ENCODE data around the gene AFAP1L2. TPM values are rescaled to one million over a fixed set of nuclear protein-coding genes. Genes with fewer than 3 reads are reported as not detected.

The AFAP1L2 gene
- total RNA-seq, 1 donor from 2014 or later = 6.4 TPM

GRCh38 chr10:114346176-114347031, 57.9 kb downstream of the AFAP1L2 start:
- TF ChIP-seq CTCF (conservative IDR thresholded peaks at IDR 0.05) = no peak
- Mint-ChIP-seq H3K27ac (no peak overlapping the region), H3K27me3 (peaks cover 2% of the 10 kb centered on the region), H3K4me3 (peak overlapping the region; percentile 14), H3K9me3 (no peaks in the 10 kb centered on the region), H3K4me1 (ENCODE audit: unreplicated experiment) (peaks cover 47% of the 10 kb centered on the region), H3K36me3 (no peaks in the 10 kb centered on the region)
- no peak for DNase-seq (ENCODE audit: extremely low spot score, unreplicated experiment)

- Mint-ChIP-seq H3K27me3 (peaks cover 2% of the 10 kb centered on the region), H3K27ac (no peak overlapping the region), H3K9me3 (no peaks in the 10 kb centered on the region), H3K4me3 (no peak overlapping the region), H3K36me3 (no peaks in the 10 kb centered on the region), H3K4me1 (ENCODE audit: unreplicated experiment) (peaks cover 42% of the 10 kb centered on the region)
- no peak for TF ChIP-seq CTCF (conservative IDR thresholded peaks at IDR 0.05)
- no peak for DNase-seq (ENCODE audit: extremely low spot score, unreplicated experiment)
Observed at GRCh38 chr10:114345701-114346100, 58.6 kb downstream of the AFAP1L2 start.

GRCh38 chr10:114343623-114344505, 60.4 kb downstream of the AFAP1L2 start:
- H3K36me3 Mint-ChIP-seq = no peaks in the 10 kb centered on the region
- H3K4me3 Mint-ChIP-seq = no peak overlapping the region
- H3K4me1 Mint-ChIP-seq (ENCODE audit: unreplicated experiment) = peaks cover 30% of the 10 kb centered on the region
- DNase-seq (ENCODE audit: extremely low spot score, unreplicated experiment) = no peak
- H3K9me3 Mint-ChIP-seq = no peaks in the 10 kb centered on the region
- peaks cover 2% of the 10 kb centered on the region for H3K27me3 Mint-ChIP-seq
- no peak for TF ChIP-seq CTCF (conservative IDR thresholded peaks at IDR 0.05)
- no peak overlapping the region for H3K27ac Mint-ChIP-seq

- H3K27me3 Mint-ChIP-seq = peaks cover 2% of the 10 kb centered on the region
- no peak overlapping the region for H3K4me3 Mint-ChIP-seq
- peaks cover 30% of the 10 kb centered on the region for H3K4me1 Mint-ChIP-seq (ENCODE audit: unreplicated experiment)
Observed at GRCh38 chr10:114342976-114343375, 61.3 kb downstream of the AFAP1L2 start.

GRCh38 chr10:114340816-114341215, 63.5 kb downstream of the AFAP1L2 start:
- Mint-ChIP-seq H3K36me3 (no peaks in the 10 kb centered on the region), H3K27me3 (peaks cover 2% of the 10 kb centered on the region), H3K4me3 (no peak overlapping the region), H3K9me3 (no peaks in the 10 kb centered on the region), H3K27ac (no peak overlapping the region), H3K4me1 (ENCODE audit: unreplicated experiment) (peaks cover 29% of the 10 kb centered on the region)
- TF ChIP-seq CTCF (conservative IDR thresholded peaks at IDR 0.05) = no peak
- DNase-seq (ENCODE audit: extremely low spot score, unreplicated experiment) = no peak

More at GRCh38 chr10:114342976-114343375, 61.3 kb downstream of the AFAP1L2 start:
- H3K9me3 Mint-ChIP-seq = no peaks in the 10 kb centered on the region
- DNase-seq (ENCODE audit: extremely low spot score, unreplicated experiment) = no peak
- no peaks in the 10 kb centered on the region for H3K36me3 Mint-ChIP-seq
- no peak overlapping the region for H3K27ac Mint-ChIP-seq
- TF ChIP-seq CTCF (conservative IDR thresholded peaks at IDR 0.05) = no peak
